GM10266 (cell line): ENCODE results near the gene PIH1D1.
"Not testable (repeated sequence)": the region's sequence is repeated elsewhere in the genome, so short reads cannot be mapped to it uniquely, and the experiment has no call there.

ENCODE experiments used
- DNase-seq: peaks from one replicate; pipeline ENCODE4 v3.0.0; 2012; ENCODE audit errors: extremely low spot score
- TF ChIP-seq, protein P1 (sequence below): IDR thresholded peaks from 2 replicates; pipeline ENCODE4 v1.5.1; 2012; ENCODE audit warnings: mild to moderate bottlenecking, low read depth; ENCODE audit not compliant: control insufficient read depth, insufficient read depth; ENCODE audit errors: missing control alignments

Gene PIH1D1

DNA sequence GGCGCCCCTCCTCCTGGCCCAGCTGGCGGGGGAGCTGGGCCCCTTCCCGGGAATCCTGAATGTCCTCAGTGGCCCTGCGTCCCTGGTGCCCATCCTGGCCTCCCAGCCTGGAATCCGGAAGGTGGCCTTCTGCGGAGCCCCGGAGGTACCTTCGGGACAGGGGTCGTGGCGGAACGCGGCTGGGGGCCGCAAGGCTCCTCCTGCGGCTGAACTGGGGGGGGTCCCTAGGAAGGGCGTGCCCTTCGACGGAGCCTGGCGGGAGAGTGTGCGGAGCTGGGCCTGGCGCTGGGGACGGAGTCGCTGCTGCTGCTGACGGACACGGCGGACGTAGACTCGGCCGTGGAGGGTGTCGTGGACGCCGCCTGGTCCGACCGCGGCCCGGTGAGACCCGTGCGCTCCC, 10.0 kb upstream of the PIH1D1 start:
- DNase-seq = no peak
- TF ChIP-seq, protein P1, sequence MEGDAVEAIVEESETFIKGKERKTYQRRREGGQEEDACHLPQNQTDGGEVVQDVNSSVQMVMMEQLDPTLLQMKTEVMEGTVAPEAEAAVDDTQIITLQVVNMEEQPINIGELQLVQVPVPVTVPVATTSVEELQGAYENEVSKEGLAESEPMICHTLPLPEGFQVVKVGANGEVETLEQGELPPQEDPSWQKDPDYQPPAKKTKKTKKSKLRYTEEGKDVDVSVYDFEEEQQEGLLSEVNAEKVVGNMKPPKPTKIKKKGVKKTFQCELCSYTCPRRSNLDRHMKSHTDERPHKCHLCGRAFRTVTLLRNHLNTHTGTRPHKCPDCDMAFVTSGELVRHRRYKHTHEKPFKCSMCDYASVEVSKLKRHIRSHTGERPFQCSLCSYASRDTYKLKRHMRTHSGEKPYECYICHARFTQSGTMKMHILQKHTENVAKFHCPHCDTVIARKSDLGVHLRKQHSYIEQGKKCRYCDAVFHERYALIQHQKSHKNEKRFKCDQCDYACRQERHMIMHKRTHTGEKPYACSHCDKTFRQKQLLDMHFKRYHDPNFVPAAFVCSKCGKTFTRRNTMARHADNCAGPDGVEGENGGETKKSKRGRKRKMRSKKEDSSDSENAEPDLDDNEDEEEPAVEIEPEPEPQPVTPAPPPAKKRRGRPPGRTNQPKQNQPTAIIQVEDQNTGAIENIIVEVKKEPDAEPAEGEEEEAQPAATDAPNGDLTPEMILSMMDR = no peak

DNA sequence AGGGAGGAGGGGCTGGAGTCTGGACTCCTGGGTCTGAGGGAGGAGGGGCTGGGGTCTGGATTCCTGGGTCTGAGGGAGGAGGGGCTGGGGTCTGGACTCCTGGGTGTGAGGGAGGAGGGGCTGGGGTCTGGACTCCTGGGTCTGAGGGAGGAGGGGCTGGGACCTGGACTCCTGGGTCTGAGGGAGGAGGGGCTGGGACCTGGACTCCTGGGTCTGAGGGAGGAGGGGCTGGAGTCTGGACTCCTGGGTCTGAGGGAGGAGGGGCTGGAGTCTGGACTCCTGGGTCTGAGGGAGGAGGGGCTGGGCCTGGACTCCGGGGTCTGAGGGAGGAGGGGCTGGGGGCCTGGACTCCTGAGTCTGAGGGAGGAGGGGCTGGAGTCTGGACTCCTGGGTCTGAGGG, 9.5 kb upstream of the PIH1D1 start:
- DNase-seq = not testable (repeated sequence)

DNA sequence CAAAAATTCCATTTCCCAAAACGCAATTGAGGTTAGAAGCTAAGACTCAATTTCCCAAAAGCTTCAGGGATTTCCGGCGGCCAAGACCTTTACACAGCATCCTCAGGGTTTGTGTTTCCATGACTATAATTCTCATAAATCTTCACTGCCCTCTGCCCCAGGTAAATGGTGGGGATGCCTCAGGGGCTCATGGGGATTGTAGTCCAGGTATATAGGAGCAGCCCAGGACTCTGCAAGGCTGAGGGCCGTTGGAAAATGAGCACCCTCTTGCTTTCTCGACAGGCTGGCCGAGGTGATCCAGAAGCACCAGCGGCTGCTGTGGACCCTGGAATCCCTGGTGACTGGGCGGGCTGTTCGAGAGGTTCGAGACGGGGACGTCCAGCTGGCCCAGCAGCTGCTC, 7.8 kb upstream of the PIH1D1 start:
- TF ChIP-seq, protein P1 = no peak
- DNase-seq = no peak

DNA sequence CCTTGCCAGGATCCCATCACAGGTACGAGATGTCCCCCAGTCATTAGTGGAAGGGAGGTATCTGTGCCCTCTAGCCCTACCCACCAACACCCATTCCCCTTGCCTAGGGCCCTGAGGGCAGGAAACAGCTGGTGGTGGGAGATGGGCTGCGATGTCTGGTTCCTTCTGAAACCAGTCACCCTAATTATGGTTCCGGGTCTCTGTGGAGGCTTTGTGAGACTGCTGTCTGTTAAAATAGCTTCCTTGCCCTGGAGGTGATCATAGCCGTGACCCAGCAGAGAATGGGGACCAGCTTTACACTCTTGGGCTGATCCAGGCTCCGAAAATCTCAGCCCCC, 6.9 kb upstream of the PIH1D1 start:
- no peak for DNase-seq
- TF ChIP-seq, protein P1 = no peak

DNA sequence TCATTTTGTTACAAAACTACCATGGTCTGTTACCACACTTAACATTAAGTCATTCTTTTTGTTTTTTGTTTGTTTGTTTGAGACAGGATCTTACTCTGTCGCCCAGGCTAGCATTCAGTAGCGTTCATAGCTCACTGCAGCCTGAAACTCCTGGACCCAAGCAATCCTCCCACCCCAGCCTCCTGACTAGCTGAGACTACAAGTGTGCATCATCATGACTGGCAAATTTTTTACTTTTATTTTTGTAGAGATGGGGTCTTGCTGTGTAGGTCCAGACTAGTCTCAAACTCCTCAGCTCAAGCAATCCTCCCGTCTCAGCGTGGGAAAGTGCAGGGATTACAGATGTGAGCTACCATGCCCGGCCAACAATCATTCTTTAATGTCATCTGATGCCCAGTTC, 4.7 kb upstream of the PIH1D1 start:
- TF ChIP-seq, protein P1 = no peak
- no peak for DNase-seq

DNA sequence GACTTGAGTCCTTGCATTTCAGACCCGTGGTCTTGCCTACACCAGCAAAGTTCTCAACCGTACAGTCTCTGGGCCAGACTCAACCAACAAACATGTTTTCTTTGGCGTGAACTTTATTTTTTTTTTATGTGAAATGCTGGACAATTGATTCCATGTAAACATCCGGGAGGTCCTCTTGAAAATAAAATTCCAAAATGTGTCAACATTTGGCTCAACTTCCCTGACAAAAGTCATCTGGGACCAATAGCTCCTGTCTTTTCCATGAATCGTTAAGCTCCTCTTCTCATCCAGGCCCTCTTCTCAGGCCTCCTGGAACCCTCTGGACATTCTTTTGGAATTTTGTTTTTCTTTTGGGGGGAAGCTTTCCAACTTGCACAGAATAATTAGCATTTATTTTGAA, 4.2 kb upstream of the PIH1D1 start:
- no peak for DNase-seq
- TF ChIP-seq, protein P1 = no peak

DNA sequence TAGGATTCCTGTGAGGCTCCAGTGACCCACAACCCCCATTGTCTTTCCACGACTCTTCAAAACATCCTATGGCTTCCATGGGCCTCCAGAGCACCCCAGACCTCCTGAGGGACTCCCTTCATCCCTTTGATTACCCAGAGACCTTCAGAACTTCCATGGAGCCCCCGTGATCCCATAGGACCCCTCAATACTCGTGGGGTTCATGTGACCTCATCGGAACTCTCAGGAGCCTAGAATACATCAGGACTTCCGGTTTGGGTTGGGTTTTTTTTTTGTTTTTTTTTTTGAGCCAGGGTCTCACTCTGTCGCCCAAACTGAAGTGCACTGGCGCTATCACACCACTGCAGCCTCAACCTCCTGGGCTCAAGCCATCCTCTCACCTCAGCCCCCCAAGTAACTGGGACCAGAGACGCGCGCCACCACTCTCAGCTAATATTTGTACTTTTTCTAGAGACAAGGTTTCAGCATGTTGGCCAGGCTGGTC, 2.2 kb upstream of the PIH1D1 start:
- TF ChIP-seq, protein P1 = no peak
- no peak for DNase-seq

DNA sequence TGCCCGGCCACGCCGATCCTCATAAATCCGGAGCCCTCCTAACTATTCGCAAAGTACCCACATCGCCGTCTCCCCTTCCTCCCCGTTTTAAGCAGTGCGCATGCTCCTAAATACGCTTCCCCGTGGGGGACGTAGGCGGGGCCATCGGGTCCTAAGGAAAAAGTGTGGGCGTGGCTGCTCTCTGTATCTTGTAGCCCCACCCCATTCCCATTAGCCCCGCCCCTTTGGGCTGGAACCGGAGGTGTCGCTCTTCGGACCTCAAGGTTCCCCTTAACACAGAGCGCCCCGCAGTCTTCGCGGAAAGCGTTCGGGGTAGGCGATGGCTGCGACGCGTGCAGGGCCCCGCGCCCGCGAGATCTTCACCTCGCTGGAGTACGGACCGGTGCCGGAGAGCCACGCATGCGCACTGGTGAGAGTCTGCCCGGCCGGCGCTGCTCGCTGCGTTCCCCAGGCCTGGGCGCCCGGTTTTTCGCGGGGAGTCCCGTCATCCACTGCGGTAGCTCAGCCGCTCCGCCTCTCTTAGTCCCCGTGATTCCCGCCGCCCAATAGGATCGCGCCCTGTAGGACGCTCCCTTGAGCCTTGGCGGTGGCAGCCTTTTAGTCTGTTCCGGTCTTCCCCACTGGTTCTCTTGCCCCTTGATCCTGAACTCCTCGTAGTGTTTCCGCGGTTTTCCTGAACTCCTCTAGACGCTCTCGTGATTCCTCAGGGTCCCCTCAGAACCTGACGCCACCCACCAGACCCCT, 1.6 kb upstream of the PIH1D1 start, which contains the start of gene ALDH16A1:
TSS of gene ALDH16A1 (plus strand) at position 213 of the 744 bp plus-strand sequence. CDS start at position 320, 107 bp downstream.
- DNase-seq = peak; percentile 97
- TF ChIP-seq, protein P1 = no peak
